GM23338 (cell line): ENCODE results near the gene TANC2. TPM values are rescaled to one million over a fixed set of nuclear protein-coding genes. Genes with fewer than 3 reads are reported as not detected.

Experiments used
- ATAC-seq: fragments of 200-7000 bp; cut with Tn5 transposase; 3 replicates; pipeline ENCODE4 v1.9.1; 2020
- DNase-seq: peaks from one replicate; pipeline ENCODE4 v3.0.0-alpha.2; 2015; ENCODE audit warnings: low spot score
- H2AFZ ChIP-seq: fragments of 200-600 bp; sonication (generic); 2 replicates; pipeline ENCODE4 v1.8.0; 2016; ENCODE audit warnings: antibody characterized with exemption, mild to moderate bottlenecking, moderate library complexity
- H3F3A ChIP-seq: fragments of 200-600 bp; sonication (generic); replicated peaks from 2 replicates; pipeline ENCODE4 v1.8.0; 2017; ENCODE audit warnings: antibody characterized with exemption, mixed run types, low read depth
- H3K27ac ChIP-seq: fragments of 200-600 bp; sonication (generic); 2 replicates; pipeline ENCODE4 v1.6.1; 2016; ENCODE audit warnings: low read depth
- H3K27me3 ChIP-seq: fragments of 200-600 bp; sonication (generic); 2 replicates; pipeline ENCODE4 v1.8.0; 2016; ENCODE audit warnings: mild to moderate bottlenecking, mixed run types, moderate library complexity; ENCODE audit not compliant: insufficient read depth
- H3K36me3 ChIP-seq: fragments of 200-600 bp; sonication (generic); 2 replicates; pipeline ENCODE4 v1.8.0; 2016; ENCODE audit warnings: mild to moderate bottlenecking; ENCODE audit not compliant: insufficient read depth
- H3K4me1 ChIP-seq: fragments of 200-600 bp; sonication (generic); 2 replicates; pipeline ENCODE4 v1.8.0; 2016; ENCODE audit warnings: mild to moderate bottlenecking, moderate library complexity; ENCODE audit not compliant: insufficient read depth
- H3K4me2 ChIP-seq: fragments of 200-600 bp; sonication (generic); 2 replicates; pipeline ENCODE4 v1.7.1; 2017; ENCODE audit warnings: mixed run types
- H3K4me3 ChIP-seq: fragments of 200-600 bp; sonication (generic); 2 replicates; pipeline ENCODE4 v1.6.1; 2016; ENCODE audit warnings: mixed run types
- H3K79me2 ChIP-seq: fragments of 200-600 bp; sonication (generic); replicated peaks from 2 replicates; pipeline ENCODE4 v1.8.0; 2017; ENCODE audit warnings: mild to moderate bottlenecking; ENCODE audit not compliant: insufficient read depth
- H3K9me2 ChIP-seq: fragments of 200-600 bp; sonication (generic); 2 replicates; pipeline ENCODE4 v1.8.0; 2017; ENCODE audit not compliant: insufficient read depth
- H4K20me1 ChIP-seq: fragments of 200-600 bp; sonication (generic); replicated peaks from 2 replicates; pipeline ENCODE4 v1.8.0; 2017; ENCODE audit warnings: mild to moderate bottlenecking; ENCODE audit not compliant: insufficient read depth
- H3K27ac Mint-ChIP-seq: 2 replicates; pipeline ENCODE4 v1.8.0; 2020; ENCODE audit warnings: inconsistent platforms, mild to moderate bottlenecking, moderate library complexity, mixed read lengths
- H3K27me3 Mint-ChIP-seq: 3 replicates; pipeline ENCODE4 v1.8.0; 2022; ENCODE audit warnings: low read depth, mild to moderate bottlenecking, moderate library complexity, mixed read lengths, inconsistent platforms; ENCODE audit not compliant: insufficient read depth, poor library complexity
- H3K36me3 Mint-ChIP-seq: 3 replicates; pipeline ENCODE4 v1.8.0; 2021; ENCODE audit warnings: low read depth, mild to moderate bottlenecking, inconsistent platforms, moderate library complexity, mixed read lengths
- H3K4me1 Mint-ChIP-seq: 3 replicates; pipeline ENCODE4 v1.8.0; 2020; ENCODE audit warnings: mild to moderate bottlenecking, inconsistent platforms, mixed read lengths
- H3K4me3 Mint-ChIP-seq: 3 replicates; pipeline ENCODE4 v1.8.0; 2021; ENCODE audit warnings: moderate library complexity, mild to moderate bottlenecking, inconsistent platforms, mixed read lengths
- H3K9me3 Mint-ChIP-seq: 3 replicates; pipeline ENCODE4 v1.8.0; 2020; ENCODE audit warnings: moderate library complexity, mild to moderate bottlenecking, inconsistent platforms, mixed read lengths
- CREB1 ChIP-seq: fragments of 250-450 bp; sonication (Bioruptor Pico); IDR thresholded peaks from 2 replicates; pipeline ENCODE4 v1.5.0; 2020; ENCODE audit warnings: low read depth, mild to moderate bottlenecking, moderate library complexity
- CTCF ChIP-seq, 2 experiments: fragments of 200-600 bp in 1 of 2; sonication (generic) in 1 of 2; conservative IDR thresholded peaks; 2 replicates each; pipeline versions ENCODE4 v1.5.1 to v1.6.1; 2016 to 2017; ENCODE audit warnings: antibody characterized with exemption in 2 of 2, low read depth in 2 of 2, mild to moderate bottlenecking in 2 of 2, moderate library complexity in 1 of 2
- ETS1 ChIP-seq: IDR thresholded peaks from 2 replicates; pipeline ENCODE4 v1.6.1; 2016; ENCODE audit warnings: antibody characterized with exemption
- JUNB ChIP-seq: IDR thresholded peaks from one replicate; pipeline ENCODE4 v1.6.1; 2016; ENCODE audit warnings: antibody characterized with exemption; ENCODE audit not compliant: unreplicated experiment
- NANOG ChIP-seq: IDR thresholded peaks from 2 replicates; pipeline ENCODE4 v1.6.1; 2016; ENCODE audit warnings: antibody characterized with exemption, borderline replicate concordance
- POLR2AphosphoS5 ChIP-seq: IDR thresholded peaks from 2 replicates; pipeline ENCODE4 v1.6.1; 2016; ENCODE audit warnings: antibody characterized with exemption, low read depth
- STAT1 ChIP-seq: IDR thresholded peaks from one replicate; pipeline ENCODE4 v1.6.1; 2016; ENCODE audit warnings: antibody characterized with exemption; ENCODE audit not compliant: unreplicated experiment
- ZNF462 ChIP-seq: fragments of 250-450 bp; sonication (Bioruptor Pico); IDR thresholded peaks from 2 replicates; pipeline ENCODE4 v1.5.0; 2020; ENCODE audit warnings: mild to moderate bottlenecking, moderate library complexity
- polyA plus RNA-seq: library from polyadenylated mRNA; unstranded; fragments of >200 nt; fragmentation: Nextera tagmentation; extraction: Ambion mirVana; gene quantifications from 2 replicates; pipeline ENCODE4 v1.2.1, GENCODE V29; 2016
- total RNA-seq: library from RNA; depleted of rRNA; stranded (reverse); fragments of >200 nt; shearing (Covaris generic); gene quantifications from 2 replicates; pipeline ENCODE4 v1.2.3, GENCODE V29; 2014

The TANC2 gene
- total and polyA plus RNA-seq, 2 experiments from 2014 or later, result 1.7 to 5.9 TPM

- H3K4me2 ChIP-seq, result no peak overlapping the region
- Mint-ChIP-seq H3K4me1 (0 out of 3 replicates have a peak, but pooled peaks cover 2% of the 10 kb centered on the region), H3K9me3 (no peaks in the 10 kb centered on the region), H3K27me3 (peaks cover 1% of the 10 kb centered on the region), H3K27ac (no peak overlapping the region), H3K36me3 (no peaks in the 10 kb centered on the region), H3K4me3 (no peak overlapping the region)
- no peaks in the 10 kb centered on the region for H4K20me1 ChIP-seq
- ATAC-seq (no peak), DNase-seq (no peak)
- no peak overlapping the region for H2AFZ ChIP-seq
- no peaks in the 10 kb centered on the region for H3K27me3 ChIP-seq
- H3K4me3 ChIP-seq, result no peak overlapping the region
- no peaks in the 10 kb centered on the region for H3F3A ChIP-seq
- H3K9me2 ChIP-seq, result no peaks in the 10 kb centered on the region
- H3K4me1 ChIP-seq, result no peaks in the 10 kb centered on the region
- TF ChIP-seq POLR2AphosphoS5 (no peak), JUNB (no peak), STAT1 (no peak), ZNF462 (no peak), NANOG (no peak), CREB1 (CRISPR knock-in tag) (no peak)
- H3K79me2 ChIP-seq, result no peaks in the 10 kb centered on the region
- no peaks in the 10 kb centered on the region for H3K36me3 ChIP-seq
- no peak overlapping the region for H3K27ac ChIP-seq
Observed at GRCh38 chr17:63002625-63003024, 36.6 kb downstream of the TANC2 start.

GRCh38 chr17:63015824-63016223 lies 49.8 kb downstream of the TANC2 start:
- DNase-seq (no peak), ATAC-seq (no peak)
- no peak overlapping the region for H3K4me3 ChIP-seq
- H3K36me3 ChIP-seq, result no peaks in the 10 kb centered on the region
- H3K9me3 Mint-ChIP-seq, result peaks cover 3% of the 10 kb centered on the region; the same call in 2 of the 3 replicates
- no peaks in the 10 kb centered on the region for H3K27me3 ChIP-seq
- no peaks in the 10 kb centered on the region for H3F3A ChIP-seq
- H3K79me2 ChIP-seq, result no peaks in the 10 kb centered on the region
- H3K9me2 ChIP-seq, result no peaks in the 10 kb centered on the region
- H3K27ac Mint-ChIP-seq, result peak overlapping the region; percentile 34
- H4K20me1 ChIP-seq, result no peaks in the 10 kb centered on the region; the same call in 1 of the 2 replicates
- no peak overlapping the region for H3K27ac ChIP-seq
- no peak overlapping the region for H3K4me3 Mint-ChIP-seq
- H3K4me1 Mint-ChIP-seq, result peaks cover 6% of the 10 kb centered on the region; the same call in 2 of the 3 replicates
- H3K27me3 Mint-ChIP-seq, result no peaks in the 10 kb centered on the region
- H3K36me3 Mint-ChIP-seq, result peaks cover 3% of the 10 kb centered on the region; the same call in 1 of the 3 replicates
- H2AFZ ChIP-seq, result no peak overlapping the region
- H3K4me1 ChIP-seq, result no peaks in the 10 kb centered on the region
- H3K4me2 ChIP-seq, result no peak overlapping the region
- TF ChIP-seq NANOG (no peak), ETS1 (no peak), CTCF (conservative IDR thresholded peaks at IDR 0.05; ENCODE audit: low read depth in 2 of 2) (no peak)
